Epidermal melanocyte (primary cell): ENCODE data around the gene PPP1R16B.
A peak's percentile ranks its signal among the peaks of the same experiment; 100 is the strongest.

Source experiments
- DNase-seq: peaks from one replicate; pipeline ENCODE4 v3.0.0; 2011; ENCODE audit warnings: low spot score; ENCODE audit not compliant: insufficient read length

The PPP1R16B gene

GRCh38 chr20:38894091-38894847, 88.8 kb downstream of the PPP1R16B start:
- DNase-seq, result no peak

- no peak for DNase-seq
Measured at GRCh38 chr20:38895098-38895949, 89.8 kb downstream of the PPP1R16B start.

- DNase-seq, result no peak
Measured at GRCh38 chr20:38896009-38896594, 90.6 kb downstream of the PPP1R16B start.

GRCh38 chr20:38897267-38897666, 91.8 kb downstream of the PPP1R16B start:
- no peak for DNase-seq

- no peak for DNase-seq
Measured at GRCh38 chr20:38900606-38901005, 95.1 kb downstream of the PPP1R16B start.

GRCh38 chr20:38902601-38903000, 97.1 kb downstream of the PPP1R16B start:
- DNase-seq, result no peak

GRCh38 chr20:38903335-38903734, 97.8 kb downstream of the PPP1R16B start:
- DNase-seq, result no peak

- DNase-seq, result no peak
Measured at GRCh38 chr20:38905375-38905774, 99.9 kb downstream of the PPP1R16B start.

GRCh38 chr20:38907918-38908677, 102.6 kb downstream of the PPP1R16B start:
- no peak for DNase-seq

- no peak for DNase-seq
Measured at GRCh38 chr20:38915355-38915754, 109.9 kb downstream of the PPP1R16B start.

- DNase-seq, result no peak
Measured at GRCh38 chr20:38917657-38918056, 112.2 kb downstream of the PPP1R16B start.

- no peak for DNase-seq
Measured at GRCh38 chr20:38918172-38918571, 112.7 kb downstream of the PPP1R16B start.

- DNase-seq, result no peak
Measured at GRCh38 chr20:38919683-38920082, 114.2 kb downstream of the PPP1R16B start.

- DNase-seq, result no peak
Measured at GRCh38 chr20:38920411-38920810, 114.9 kb downstream of the PPP1R16B start.

- no peak for DNase-seq
Measured at GRCh38 chr20:38920851-38921250, 115.4 kb downstream of the PPP1R16B start.

- no peak for DNase-seq
Measured at GRCh38 chr20:38924718-38925117, 119.2 kb downstream of the PPP1R16B start.

- DNase-seq, result peak; percentile 99
Measured at GRCh38 chr20:38926142-38926933, 120.8 kb downstream of the PPP1R16B start, which contains the start of gene FAM83D. TSS of gene FAM83D (plus strand) at chr20:38926417. CDS start at chr20:38926443, 26 bp downstream.

- DNase-seq, result no peak
Measured at GRCh38 chr20:38926934-38927616, 121.6 kb downstream of the PPP1R16B start.

- no peak for DNase-seq
Measured at GRCh38 chr20:38927902-38928578, 122.5 kb downstream of the PPP1R16B start.
